GM10266 (cell line): ENCODE data around the gene CTNNA3.

Experiments used
- DNase-seq: peaks from one replicate; pipeline ENCODE4 v3.0.0; 2012; ENCODE audit errors: extremely low spot score
- TF ChIP-seq, protein P1 (sequence below): IDR thresholded peaks from 2 replicates; pipeline ENCODE4 v1.5.1; 2012; ENCODE audit warnings: mild to moderate bottlenecking, low read depth; ENCODE audit not compliant: control insufficient read depth, insufficient read depth; ENCODE audit errors: missing control alignments

The CTNNA3 gene

DNA sequence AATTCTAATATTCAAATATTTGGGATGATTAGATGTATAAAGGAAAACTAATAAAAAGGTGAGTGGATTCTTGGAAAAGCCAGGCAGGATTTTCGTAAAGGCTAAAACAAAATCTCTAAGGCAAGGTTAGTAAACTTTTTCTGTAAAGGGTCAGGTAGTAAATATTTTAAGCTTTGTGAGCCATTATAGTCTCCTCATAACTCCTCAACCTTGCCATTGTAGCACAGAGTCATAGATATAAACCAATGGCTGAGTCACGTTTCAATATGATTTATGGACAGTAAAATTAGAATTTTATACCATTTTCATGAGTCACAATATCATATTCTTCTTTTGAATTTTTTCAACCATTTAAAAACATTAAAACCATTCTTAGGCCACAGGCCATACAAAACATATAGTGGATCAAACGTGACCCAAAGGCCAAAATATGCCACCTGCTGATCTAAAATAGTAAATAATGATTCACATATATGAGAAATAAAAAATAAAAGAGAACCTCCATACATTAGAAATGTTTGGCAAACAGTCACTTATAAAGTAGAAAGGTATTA is 1422.0 kb downstream of the CTNNA3 start:
- TF ChIP-seq, protein P1, sequence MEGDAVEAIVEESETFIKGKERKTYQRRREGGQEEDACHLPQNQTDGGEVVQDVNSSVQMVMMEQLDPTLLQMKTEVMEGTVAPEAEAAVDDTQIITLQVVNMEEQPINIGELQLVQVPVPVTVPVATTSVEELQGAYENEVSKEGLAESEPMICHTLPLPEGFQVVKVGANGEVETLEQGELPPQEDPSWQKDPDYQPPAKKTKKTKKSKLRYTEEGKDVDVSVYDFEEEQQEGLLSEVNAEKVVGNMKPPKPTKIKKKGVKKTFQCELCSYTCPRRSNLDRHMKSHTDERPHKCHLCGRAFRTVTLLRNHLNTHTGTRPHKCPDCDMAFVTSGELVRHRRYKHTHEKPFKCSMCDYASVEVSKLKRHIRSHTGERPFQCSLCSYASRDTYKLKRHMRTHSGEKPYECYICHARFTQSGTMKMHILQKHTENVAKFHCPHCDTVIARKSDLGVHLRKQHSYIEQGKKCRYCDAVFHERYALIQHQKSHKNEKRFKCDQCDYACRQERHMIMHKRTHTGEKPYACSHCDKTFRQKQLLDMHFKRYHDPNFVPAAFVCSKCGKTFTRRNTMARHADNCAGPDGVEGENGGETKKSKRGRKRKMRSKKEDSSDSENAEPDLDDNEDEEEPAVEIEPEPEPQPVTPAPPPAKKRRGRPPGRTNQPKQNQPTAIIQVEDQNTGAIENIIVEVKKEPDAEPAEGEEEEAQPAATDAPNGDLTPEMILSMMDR, result no peak
- no peak for DNase-seq

DNA sequence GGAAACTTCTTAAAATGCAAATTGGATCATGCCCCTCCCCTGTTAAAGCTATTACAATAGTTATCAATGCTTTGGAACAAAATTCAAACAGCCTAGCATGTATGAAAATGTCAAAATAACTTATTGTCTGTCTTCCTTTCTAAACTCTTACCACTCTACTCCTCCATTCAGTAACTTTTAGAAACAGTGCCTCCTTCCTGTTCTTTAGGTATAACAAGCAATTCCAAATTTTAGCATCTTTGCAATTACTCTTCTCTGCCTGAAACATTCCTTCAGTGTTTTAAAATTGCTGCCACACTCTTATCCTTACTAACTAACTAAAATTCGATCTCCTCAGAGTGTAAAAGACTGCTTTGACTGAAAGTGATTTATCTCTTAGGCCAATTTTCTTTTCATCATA is 1430.6 kb downstream of the CTNNA3 start:
- TF ChIP-seq, protein P1, result no peak
- no peak for DNase-seq

DNA sequence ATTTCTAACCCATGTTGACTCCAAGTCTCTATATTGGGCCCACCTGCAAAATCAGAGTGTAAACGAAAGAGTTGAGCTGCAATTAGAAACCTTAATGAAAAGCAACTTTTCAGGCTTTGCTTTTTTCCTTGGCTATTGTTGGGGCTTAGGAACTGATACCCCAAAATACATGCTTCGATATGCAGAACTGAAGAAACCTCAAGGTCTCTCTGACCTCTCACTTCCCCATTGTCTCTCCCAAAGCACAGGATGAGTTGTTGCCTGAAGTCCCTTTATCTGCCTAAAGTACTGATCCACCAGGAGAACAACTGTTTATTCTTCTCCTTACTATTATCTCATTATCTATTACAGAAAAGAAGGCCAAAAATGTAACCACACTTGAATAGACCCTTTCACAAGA is 1436.2 kb downstream of the CTNNA3 start:
- TF ChIP-seq, protein P1, result no peak
- DNase-seq, result no peak

DNA sequence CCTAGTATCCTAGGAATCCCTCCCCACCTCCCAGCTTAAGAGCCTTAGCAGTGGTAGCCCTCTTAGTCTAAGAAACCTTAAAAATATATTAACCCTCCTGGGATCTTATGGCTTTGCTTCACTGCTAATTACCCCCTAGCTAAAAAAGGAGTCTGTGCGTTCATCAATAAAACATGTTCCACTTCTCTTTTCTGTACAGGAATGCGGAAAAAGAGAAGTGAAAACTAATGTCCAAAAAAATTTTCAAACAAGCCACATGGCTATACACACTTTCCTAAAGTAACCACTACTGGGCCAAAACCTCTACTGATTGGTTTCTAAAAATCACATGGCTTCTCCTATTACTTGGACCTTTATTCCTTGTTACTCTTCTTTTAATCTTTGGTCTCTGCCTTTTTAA is 1437.3 kb downstream of the CTNNA3 start:
- DNase-seq, result no peak
- TF ChIP-seq, protein P1, result no peak

DNA sequence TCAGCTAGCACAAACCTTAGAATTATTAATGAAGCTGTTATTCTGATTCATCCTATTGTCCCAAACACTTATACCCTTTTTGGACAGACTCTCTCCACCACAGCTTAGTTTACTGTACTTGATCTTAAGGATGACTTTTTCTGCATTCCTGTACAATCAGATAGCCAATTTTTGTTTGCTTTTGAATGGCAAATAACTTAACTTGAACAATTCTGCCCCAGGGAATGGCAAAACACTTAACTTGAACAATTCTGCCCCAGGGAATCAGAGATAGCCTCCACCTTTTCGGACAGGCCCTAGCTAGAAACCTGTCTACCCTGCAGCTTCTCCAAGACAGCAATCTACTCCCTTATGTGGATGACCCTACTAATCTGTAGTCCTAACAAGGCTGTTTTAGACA is 1438.2 kb downstream of the CTNNA3 start:
- no peak for DNase-seq
- TF ChIP-seq, protein P1, result no peak

DNA sequence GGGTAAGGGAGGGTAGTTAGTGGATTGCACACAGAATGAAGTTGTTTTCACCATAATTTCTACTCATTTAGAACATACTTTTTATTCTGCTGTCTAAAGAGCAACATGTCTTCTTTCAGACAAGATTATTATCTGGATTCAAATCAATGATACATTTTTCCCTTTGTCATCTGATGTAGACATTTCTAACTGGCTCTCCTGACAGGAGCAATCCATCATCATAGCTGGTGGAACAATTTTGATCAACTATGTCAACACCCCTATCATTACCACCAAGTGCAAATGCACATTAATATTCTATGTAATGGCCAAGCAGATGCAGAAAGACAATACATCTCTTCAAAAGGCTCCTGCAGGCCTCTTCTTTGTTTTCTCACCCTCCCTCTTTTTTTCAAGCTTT is 1443.0 kb downstream of the CTNNA3 start:
- TF ChIP-seq, protein P1, result no peak
- no peak for DNase-seq

DNA sequence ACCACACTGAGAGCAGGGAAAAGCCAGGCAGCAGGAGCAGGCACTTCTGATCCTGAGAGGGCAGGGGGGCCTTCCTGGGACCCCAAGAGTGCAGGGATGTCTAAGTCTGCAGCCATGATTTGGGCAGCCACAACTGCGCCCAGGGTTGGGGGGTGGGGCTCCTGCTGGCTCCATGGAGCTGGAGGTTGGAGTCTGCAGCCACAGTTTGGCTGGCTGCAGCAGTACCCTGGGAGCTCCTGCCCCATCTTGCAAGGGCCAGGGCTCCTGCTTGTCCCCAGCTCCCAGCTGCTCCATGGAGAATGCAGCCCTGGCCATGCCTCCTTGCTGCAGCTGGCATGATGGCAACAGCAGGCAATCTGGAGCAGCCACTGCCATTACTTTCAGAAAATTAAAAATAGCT is 1449.8 kb downstream of the CTNNA3 start:
- TF ChIP-seq, protein P1, result no peak
- no peak for DNase-seq
